ENCODE measurements around the gene SLC44A1.

SLC44A1 gene

DNA sequence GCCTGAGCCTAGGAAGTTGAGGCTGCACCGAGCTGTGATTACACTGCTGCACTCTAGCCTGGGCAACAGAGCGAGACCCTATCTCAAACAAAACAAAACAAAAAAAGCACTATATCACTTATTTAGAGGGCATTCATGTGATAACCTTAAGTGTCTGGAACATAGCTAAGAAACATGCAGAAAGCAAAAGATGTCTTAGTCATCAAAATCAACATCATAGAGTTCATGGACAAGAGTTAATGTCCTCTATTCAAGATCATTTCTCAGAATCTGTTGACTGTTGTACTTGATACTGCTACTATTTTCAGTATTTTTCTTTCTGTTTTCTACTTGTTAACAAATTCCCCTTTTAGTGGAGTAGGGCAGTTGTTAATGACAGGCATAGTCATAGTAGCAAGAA is 228.8 kb downstream of the SLC44A1 start:
- no peak for DNase-seq (ENCODE audit: low read depth)

- no peak for DNase-seq (ENCODE audit: low read depth)
These were observed 230.9 kb downstream of the SLC44A1 start for GRCh38 chr9:105475302-105475701.

DNA sequence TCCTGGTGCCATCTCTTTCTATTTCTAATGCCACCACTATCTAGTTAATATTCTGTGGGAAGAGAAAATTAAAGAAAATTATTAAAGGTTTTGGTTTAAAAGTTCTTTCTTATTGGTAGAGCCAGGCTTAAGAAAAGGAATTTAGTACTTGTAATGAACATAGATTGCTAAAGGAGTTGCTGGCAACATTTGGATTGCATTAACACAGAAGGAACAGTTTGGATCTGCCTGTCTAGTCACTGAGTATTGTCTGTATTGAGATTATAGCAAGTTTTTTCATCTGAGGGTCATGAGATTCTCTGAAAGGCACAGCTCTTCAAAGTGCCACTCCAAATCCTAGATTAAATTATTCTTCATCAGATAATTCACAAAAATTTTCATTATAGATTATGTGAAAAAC is 235.4 kb downstream of the SLC44A1 start:
- DNase-seq (ENCODE audit: low read depth) = no peak

GRCh38 chr9:105483618-105484017 is 239.2 kb downstream of the SLC44A1 start:
- no peak for DNase-seq (ENCODE audit: low read depth)

- no peak for DNase-seq (ENCODE audit: low read depth)
These were observed 239.8 kb downstream of the SLC44A1 start for GRCh38 chr9:105484226-105484625.

- no peak for DNase-seq (ENCODE audit: low read depth)
These were observed 240.7 kb downstream of the SLC44A1 start for GRCh38 chr9:105485131-105485530.

Data from activated T-cell treated with anti-CD3 and anti-CD28 coated beads for 48 hours (primary cell).